Smooth muscle cell of the brain vasculature (primary cell): ENCODE measurements around the gene IGF2R.
A peak's percentile ranks its signal among the peaks of the same experiment; 100 is the strongest.

Source experiments
- DNase-seq: peaks from one replicate; pipeline ENCODE4 v3.0.0-alpha.2; 2012; ENCODE audit warnings: low read depth, low spot score

Gene IGF2R

GRCh38 chr6:160022793-160023192 is 53.9 kb downstream of the IGF2R start:
- no peak for DNase-seq

- no peak for DNase-seq
These were observed 55.3 kb downstream of the IGF2R start for GRCh38 chr6:160024152-160024551.

- DNase-seq, result no peak
These were observed 58.2 kb downstream of the IGF2R start for GRCh38 chr6:160027076-160027475.

- DNase-seq, result no peak
These were observed 59.0 kb downstream of the IGF2R start for GRCh38 chr6:160027931-160028330.

DNA sequence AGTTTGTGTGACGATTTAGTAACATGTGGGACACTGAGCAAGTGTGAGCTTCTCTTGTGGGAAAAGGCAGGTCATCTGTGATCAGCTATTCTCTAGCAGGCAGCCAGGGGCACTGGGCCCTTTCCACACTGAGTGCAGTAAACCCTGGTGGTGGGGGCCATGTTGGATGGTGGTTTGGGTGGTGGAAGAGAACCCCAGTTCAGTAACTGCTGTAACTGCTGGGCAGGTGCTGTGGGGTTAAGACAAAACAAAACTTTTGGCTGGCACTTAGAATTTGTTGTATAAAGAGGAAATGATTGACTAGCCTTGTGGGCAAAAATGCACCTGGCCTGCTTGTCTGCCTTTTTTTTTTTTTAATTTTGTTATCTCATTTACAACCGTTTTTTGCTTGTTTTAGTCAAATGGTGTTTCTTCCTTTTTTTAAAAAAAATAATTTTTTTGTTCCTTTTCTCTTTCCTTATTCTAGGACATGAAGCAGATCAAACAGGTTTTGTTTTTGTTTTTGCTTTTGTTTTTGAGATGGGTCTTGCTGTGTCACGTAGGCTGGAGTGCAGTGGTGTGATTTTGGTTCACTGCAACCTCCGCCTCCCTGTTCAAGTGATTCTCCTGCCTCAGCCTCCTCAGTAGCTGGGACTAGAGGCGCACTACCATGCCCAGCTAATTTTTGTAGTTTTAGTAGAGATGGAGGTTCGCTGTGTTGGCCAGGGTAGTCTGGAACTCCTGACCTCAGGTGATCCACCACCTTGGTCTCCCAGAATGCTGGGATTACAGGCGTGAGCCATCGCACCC is 59.8 kb downstream of the IGF2R start:
- no peak for DNase-seq

GRCh38 chr6:160029525-160029924 is 60.6 kb downstream of the IGF2R start:
- DNase-seq, result no peak

GRCh38 chr6:160030103-160030502 is 61.2 kb downstream of the IGF2R start:
- peak; percentile 87 for DNase-seq

DNA sequence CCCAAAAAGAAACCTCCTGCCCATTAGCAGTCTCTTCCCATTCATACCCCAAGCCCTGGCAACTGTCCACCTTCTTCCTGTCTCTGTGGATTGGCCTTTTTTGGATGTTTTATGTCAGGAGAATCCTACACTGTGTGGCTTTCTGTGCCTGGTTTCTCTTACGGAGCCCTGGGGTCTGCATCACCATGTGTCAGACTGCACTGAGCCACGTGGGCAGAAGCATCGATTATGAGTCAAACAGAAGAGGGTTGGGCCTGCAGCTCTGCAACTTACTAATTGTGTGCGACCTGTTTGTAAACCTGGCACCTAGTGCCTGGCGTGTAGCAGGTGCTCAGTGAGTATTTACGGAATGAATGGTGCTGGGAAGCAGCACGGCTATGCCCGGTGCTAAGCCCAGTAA is 62.6 kb downstream of the IGF2R start:
- DNase-seq, result no peak

DNA sequence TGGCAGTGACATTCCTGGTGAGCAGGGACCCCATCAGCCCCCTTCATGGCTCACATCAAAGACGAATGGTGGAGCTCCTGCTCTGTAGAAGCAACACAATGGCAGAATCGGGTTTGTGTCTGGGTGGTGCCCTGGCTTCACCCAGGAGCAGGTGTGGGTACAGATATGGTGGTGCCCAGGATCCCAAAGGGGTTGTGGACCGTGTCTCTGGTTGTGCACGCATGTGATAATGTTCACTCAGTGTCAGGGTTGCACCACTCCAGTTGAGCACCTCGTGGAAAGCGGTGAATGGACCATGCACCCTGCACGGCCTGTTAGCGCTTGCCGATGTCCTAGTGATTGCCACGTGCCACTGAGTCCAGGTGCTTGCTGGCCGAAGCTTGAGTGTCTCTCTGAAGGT is 63.0 kb downstream of the IGF2R start:
- DNase-seq, result no peak

- no peak for DNase-seq
These were observed 63.7 kb downstream of the IGF2R start for GRCh38 chr6:160032538-160032937.

- DNase-seq, result no peak
These were observed 65.4 kb downstream of the IGF2R start for GRCh38 chr6:160034036-160034930.

DNA sequence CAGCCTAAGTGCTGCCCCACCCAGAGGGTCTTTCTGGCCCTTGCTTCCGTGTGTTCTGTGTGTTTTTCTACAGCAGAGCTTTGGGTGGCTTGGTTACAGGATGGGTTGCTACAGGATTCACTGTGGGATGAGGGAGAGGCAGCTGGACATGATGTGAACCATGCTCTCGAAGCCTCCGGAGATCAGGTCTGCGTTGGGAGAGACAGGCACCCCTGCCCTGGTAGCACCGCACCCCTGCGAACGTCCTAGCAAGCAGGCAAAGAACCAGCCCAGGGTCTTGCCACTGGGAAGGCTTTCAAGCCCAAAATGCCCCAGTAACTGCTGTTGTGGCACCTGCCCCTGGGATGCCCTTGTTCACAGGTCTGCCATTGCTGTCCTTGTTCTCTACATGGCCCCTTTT is 66.4 kb downstream of the IGF2R start:
- DNase-seq, result no peak

- DNase-seq, result no peak
These were observed 66.9 kb downstream of the IGF2R start for GRCh38 chr6:160035693-160036330.

DNA sequence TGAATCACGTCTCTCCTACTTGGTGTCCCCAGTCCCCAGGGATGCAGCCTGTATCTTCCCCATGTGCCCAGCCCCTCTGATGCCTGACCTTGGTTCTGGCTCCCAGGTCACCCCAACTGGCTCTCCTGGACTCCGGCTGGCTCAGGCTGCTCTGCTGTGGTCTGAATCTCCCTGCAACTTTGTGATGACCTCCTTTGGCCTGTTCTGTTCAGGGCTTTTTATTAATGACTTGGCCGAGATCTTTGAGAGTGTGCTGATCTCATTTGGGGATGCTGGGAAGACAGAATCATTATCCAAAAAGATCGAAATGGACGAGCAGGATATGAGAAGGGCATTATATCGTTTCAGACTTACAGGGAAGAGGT is 67.4 kb downstream of the IGF2R start:
- DNase-seq, result no peak

- DNase-seq, result no peak
These were observed 67.9 kb downstream of the IGF2R start for GRCh38 chr6:160036790-160037206.

- DNase-seq, result no peak
These were observed 69.6 kb downstream of the IGF2R start for GRCh38 chr6:160038479-160038878.

GRCh38 chr6:160039441-160039840 is 70.6 kb downstream of the IGF2R start:
- no peak for DNase-seq

DNA sequence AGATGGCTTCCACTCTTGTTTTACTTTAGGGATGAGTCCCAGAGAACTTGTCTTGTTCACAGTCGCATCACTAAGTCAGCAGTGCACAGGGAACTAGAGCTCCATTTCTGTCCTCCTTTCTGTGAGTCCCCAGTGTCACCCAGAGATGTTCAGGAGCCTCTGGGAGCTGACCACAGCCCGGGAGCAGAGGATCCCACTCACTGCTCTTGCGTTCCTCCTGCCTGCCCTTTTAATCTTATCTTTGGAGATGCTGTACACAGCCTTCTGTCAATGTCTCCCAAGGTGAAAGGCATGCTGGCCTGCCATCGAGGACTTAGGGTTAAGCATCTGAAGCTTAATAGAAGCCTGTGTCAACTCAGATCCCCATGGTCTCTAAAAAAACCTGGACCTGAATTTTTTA is 71.2 kb downstream of the IGF2R start:
- no peak for DNase-seq

DNA sequence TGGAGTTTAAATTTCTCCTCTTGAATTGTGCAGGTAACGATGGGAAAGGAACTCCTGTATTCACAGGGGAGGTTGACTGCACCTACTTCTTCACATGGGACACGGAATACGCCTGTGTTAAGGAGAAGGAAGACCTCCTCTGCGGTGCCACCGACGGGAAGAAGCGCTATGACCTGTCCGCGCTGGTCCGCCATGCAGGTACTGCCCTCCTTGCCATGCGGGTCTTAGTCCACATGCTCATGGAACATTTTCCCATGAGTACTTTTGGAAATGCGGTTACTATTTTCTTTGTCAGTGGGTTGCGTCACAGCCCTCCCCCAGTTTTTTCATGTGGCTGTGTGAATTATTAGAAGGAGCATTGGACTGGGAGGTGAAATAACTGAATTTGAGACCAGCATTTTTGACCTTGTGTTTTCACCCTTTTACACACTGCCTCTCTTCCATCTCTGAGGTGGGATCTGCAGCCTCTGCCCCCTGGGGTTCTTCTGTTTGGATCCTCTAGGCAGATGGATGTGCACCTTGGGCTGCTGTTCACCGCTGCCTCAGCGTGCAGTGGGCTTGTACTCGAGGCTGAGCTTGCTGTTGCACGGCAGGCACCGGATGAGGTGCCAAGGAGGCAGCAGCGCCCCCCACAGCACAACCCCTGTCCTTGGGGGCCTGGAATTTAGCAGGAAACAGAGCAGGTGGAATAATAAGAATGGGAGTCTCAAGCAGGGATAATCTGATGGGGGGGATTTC is 71.8 kb downstream of the IGF2R start:
- DNase-seq, result no peak

GRCh38 chr6:160041608-160042007 is 72.7 kb downstream of the IGF2R start:
- peak; percentile 69 for DNase-seq

GRCh38 chr6:160042014-160042773 is 73.3 kb downstream of the IGF2R start:
- DNase-seq, result no peak
